MM.1S (cell line): ENCODE data around the gene ESRRA.

ENCODE experiments used
- DNase-seq: peaks from one replicate; pipeline ENCODE4 v3.0.0-alpha.2; 2015
- H2AFZ ChIP-seq: fragments of 300-600 bp; sonication (generic); 2 replicates; pipeline ENCODE4 v1.6.0; 2016; ENCODE audit warnings: antibody characterized with exemption, low read length
- H3F3A ChIP-seq: fragments of 300-600 bp; sonication (generic); 2 replicates; pipeline ENCODE4 v1.6.1; 2016; ENCODE audit warnings: mild to moderate bottlenecking, antibody characterized with exemption, low read length, moderate library complexity, mixed read lengths; ENCODE audit not compliant: insufficient read depth
- H3K27ac ChIP-seq: fragments of 300-600 bp; sonication (generic); 2 replicates; pipeline ENCODE4 v1.5.1; 2016; ENCODE audit warnings: mild to moderate bottlenecking, low read length
- H3K27me3 ChIP-seq: fragments of 300-600 bp; sonication (generic); replicated peaks from 2 replicates; pipeline ENCODE4 v1.6.0; 2016; ENCODE audit warnings: low read length; ENCODE audit not compliant: insufficient read depth
- H3K36me3 ChIP-seq: fragments of 300-600 bp; sonication (generic); replicated peaks from 2 replicates; pipeline ENCODE4 v1.6.1; 2016; ENCODE audit warnings: mild to moderate bottlenecking, low read length, mixed read lengths; ENCODE audit not compliant: insufficient read depth
- H3K4me1 ChIP-seq: fragments of 300-600 bp; sonication (generic); 2 replicates; pipeline ENCODE4 v1.6.1; 2016; ENCODE audit warnings: low read length, mixed read lengths
- H3K4me2 ChIP-seq: fragments of 300-600 bp; sonication (generic); 2 replicates; pipeline ENCODE4 v1.6.0; 2016; ENCODE audit warnings: low read depth, low read length
- H3K4me3 ChIP-seq: fragments of 300-600 bp; sonication (generic); 2 replicates; pipeline ENCODE4 v1.5.1; 2016; ENCODE audit warnings: low read length, mixed read lengths
- H3K79me2 ChIP-seq: fragments of 300-600 bp; sonication (generic); 2 replicates; pipeline ENCODE4 v1.6.1; 2016; ENCODE audit warnings: mixed run types, low read length, mixed read lengths
- H3K9ac ChIP-seq: fragments of 300-600 bp; sonication (generic); 2 replicates; pipeline ENCODE4 v1.6.1; 2016; ENCODE audit warnings: low read length, mixed read lengths
- H3K9me2 ChIP-seq: fragments of 300-600 bp; sonication (generic); replicated peaks from 2 replicates; pipeline ENCODE4 v1.6.1; 2016; ENCODE audit warnings: mild to moderate bottlenecking, low read length, mixed read lengths; ENCODE audit not compliant: insufficient read depth
- H3K9me3 ChIP-seq: fragments of 300-600 bp; sonication (generic); replicated peaks from 2 replicates; pipeline ENCODE4 v1.6.1; 2016; ENCODE audit warnings: mild to moderate bottlenecking, low read length, mixed read lengths; ENCODE audit not compliant: insufficient read depth
- H4K20me1 ChIP-seq: fragments of 300-600 bp; sonication (generic); 2 replicates; pipeline ENCODE4 v1.6.1; 2016; ENCODE audit warnings: mild to moderate bottlenecking, low read length, moderate library complexity, mixed read lengths; ENCODE audit not compliant: insufficient read depth
- EZH2 ChIP-seq: fragments of 300-600 bp; sonication (generic); optimal IDR thresholded peaks from 2 replicates; pipeline ENCODE3; 2017; ENCODE audit warnings: low read depth, mild to moderate bottlenecking, antibody characterized with exemption, low read length, mixed read lengths
- EZH2phosphoT487 ChIP-seq: fragments of 300-600 bp; sonication (generic); IDR thresholded peaks from 2 replicates; pipeline ENCODE4 v1.6.1; 2018; ENCODE audit warnings: antibody characterized with exemption, low read length
- TF ChIP-seq, protein P1 (sequence below): fragments of 300-600 bp; sonication (generic); IDR thresholded peaks from 2 replicates; pipeline ENCODE4 v1.5.1; 2016; ENCODE audit warnings: antibody characterized with exemption, low read length, mixed read lengths

ESRRA gene

DNA sequence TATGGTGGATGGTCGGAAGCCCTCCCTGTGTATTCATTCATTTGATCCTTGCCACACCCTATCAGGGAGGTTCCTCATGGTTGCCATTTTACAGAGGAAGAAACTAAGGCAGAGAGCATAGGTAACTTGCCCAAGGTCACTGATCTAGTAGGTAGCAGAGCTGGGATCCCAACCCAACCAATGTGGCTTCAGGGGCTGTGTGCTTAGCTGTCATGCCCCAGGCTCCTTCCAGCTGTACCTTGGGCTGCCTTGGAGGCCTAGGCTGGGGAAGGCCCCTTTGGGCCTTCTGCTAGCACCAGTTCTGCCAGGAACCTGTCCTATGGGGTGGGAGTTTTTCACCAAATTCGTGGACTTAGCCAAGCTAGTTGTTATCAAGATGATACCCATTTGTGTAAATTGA lies 29.5 kb upstream of the ESRRA start:
- TF ChIP-seq, protein P1, sequence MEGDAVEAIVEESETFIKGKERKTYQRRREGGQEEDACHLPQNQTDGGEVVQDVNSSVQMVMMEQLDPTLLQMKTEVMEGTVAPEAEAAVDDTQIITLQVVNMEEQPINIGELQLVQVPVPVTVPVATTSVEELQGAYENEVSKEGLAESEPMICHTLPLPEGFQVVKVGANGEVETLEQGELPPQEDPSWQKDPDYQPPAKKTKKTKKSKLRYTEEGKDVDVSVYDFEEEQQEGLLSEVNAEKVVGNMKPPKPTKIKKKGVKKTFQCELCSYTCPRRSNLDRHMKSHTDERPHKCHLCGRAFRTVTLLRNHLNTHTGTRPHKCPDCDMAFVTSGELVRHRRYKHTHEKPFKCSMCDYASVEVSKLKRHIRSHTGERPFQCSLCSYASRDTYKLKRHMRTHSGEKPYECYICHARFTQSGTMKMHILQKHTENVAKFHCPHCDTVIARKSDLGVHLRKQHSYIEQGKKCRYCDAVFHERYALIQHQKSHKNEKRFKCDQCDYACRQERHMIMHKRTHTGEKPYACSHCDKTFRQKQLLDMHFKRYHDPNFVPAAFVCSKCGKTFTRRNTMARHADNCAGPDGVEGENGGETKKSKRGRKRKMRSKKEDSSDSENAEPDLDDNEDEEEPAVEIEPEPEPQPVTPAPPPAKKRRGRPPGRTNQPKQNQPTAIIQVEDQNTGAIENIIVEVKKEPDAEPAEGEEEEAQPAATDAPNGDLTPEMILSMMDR = no peak
- no peak overlapping the region for H2AFZ ChIP-seq
- H3K9me2 ChIP-seq = no peaks in the 10 kb centered on the region
- no peak overlapping the region for H3K9ac ChIP-seq
- H3K79me2 ChIP-seq = peaks cover 21% of the 10 kb centered on the region
- H3K9me3 ChIP-seq = no peaks in the 10 kb centered on the region
- no peak for DNase-seq
- H4K20me1 ChIP-seq = no peaks in the 10 kb centered on the region
- H3K4me1 ChIP-seq = 0 out of 2 replicates have a peak, but pooled peaks cover 5% of the 10 kb centered on the region
- H3K4me2 ChIP-seq = no peak overlapping the region
- H3K27me3 ChIP-seq = no peaks in the 10 kb centered on the region
- peaks cover 3% of the 10 kb centered on the region; the same call in 1 of the 2 replicates for H3K36me3 ChIP-seq
- no peak overlapping the region for H3K27ac ChIP-seq
- peaks cover 13% of the 10 kb centered on the region for H3F3A ChIP-seq
- no peak overlapping the region for H3K4me3 ChIP-seq

DNA sequence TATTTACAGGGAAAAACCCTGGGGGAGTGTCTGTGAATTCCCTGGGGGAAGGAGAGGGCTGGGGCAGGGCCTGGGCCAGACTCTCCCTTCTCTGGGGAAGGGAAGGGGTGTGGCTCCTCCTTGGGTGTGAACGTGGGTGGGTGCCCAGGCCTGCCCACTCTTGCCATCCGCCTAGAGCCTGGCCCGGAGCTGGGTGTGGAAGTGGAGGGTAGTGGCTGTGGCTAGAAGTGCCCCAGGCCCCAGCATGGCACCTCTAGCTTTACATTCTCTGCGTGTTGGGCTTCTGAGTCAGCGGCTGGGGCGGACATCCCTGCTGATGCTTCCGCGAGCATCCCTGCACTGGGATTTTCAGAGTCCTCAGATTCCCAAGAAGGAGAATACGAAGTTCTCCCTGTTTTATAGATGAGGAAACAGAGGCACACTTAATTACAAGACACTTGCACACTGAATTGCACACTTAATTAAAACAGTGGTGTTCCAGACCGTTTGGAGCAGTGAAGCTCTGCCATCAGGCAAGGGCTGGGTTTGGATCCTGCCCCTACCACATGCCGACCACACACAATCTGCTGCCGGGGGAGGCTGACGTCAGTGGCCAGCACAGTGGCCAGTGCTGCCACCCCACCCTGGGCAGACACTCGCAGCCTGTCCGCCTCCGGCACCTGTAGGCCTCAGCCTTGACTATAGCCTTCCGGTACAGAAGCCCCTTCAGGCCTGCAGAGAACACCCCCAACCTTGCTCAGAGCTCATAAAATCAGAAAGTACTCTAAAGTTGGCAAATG lies 28.5 kb upstream of the ESRRA start:
- H3K27ac ChIP-seq = no peak overlapping the region
- no peaks in the 10 kb centered on the region for H4K20me1 ChIP-seq
- no peak overlapping the region for H2AFZ ChIP-seq
- H3F3A ChIP-seq = peaks cover 7% of the 10 kb centered on the region
- H3K9ac ChIP-seq = no peak overlapping the region
- peaks cover 3% of the 10 kb centered on the region; the same call in 1 of the 2 replicates for H3K36me3 ChIP-seq
- no peak overlapping the region for H3K4me2 ChIP-seq
- peak; percentile 0 for DNase-seq
- no peaks in the 10 kb centered on the region for H3K27me3 ChIP-seq
- peaks cover 17% of the 10 kb centered on the region for H3K79me2 ChIP-seq
- H3K4me1 ChIP-seq = 0 out of 2 replicates have a peak, but pooled peaks cover 1% of the 10 kb centered on the region
- TF ChIP-seq, protein P1 = no peak
- TF ChIP-seq EZH2 (no peak), EZH2phosphoT487 (no peak)
- no peak overlapping the region for H3K4me3 ChIP-seq
- H3K9me2 ChIP-seq = no peaks in the 10 kb centered on the region
- H3K9me3 ChIP-seq = no peaks in the 10 kb centered on the region

DNA sequence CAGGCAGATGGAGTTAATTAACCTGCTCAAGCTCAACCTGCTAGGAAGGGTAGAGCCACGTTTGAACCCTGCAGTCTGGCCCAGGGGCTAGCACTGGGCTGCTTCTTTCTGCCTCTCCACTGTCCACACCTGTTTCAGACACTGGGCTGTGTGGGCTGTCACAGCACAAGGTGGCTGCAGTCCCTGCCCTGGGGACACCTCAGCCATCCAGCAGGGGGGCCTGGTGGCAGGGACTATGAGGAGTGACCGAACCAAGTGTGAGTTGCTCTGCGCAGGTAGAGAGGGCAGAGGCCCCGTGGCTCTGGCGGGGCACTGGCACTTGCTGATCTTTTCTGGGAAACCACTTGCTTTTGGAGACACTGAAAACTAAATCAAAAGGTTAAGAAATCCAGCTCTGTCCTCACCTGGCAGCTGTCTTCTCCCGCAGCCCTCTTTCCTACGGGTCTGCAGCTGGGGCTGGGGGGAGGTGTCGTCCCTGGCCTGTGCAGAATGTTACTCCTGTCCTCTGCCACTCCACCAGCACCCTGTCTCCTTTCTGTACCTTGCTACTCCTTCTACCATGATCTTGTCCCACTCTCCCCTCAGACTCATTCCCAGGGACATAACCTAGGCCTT lies 26.6 kb upstream of the ESRRA start:
- no peak for DNase-seq
- peaks cover 3% of the 10 kb centered on the region; the same call in 1 of the 2 replicates for H3K36me3 ChIP-seq

More for the DNA sequence above, 26.6 kb upstream of the ESRRA start:
- Histone ChIP-seq H3K79me2 (peaks cover 28% of the 10 kb centered on the region), H3K4me1 (peaks cover 7% of the 10 kb centered on the region), H2AFZ (no peak overlapping the region), H3K27ac (no peak overlapping the region), H3K9ac (no peak overlapping the region), H3K4me3 (no peak overlapping the region), H3K4me2 (no peak overlapping the region), H3F3A (peaks cover 2% of the 10 kb centered on the region; the same call in 1 of the 2 replicates), H3K9me3 (no peaks in the 10 kb centered on the region), H3K9me2 (no peaks in the 10 kb centered on the region), H3K27me3 (no peaks in the 10 kb centered on the region), H4K20me1 (no peaks in the 10 kb centered on the region)
- no peak for TF ChIP-seq EZH2phosphoT487
- TF ChIP-seq, protein P1 = no peak
